WTC11 (cell line): ENCODE data around the gene ADM5. TPM values are rescaled to one million over a fixed set of nuclear protein-coding genes. Genes with fewer than 3 reads are reported as not detected.

Source experiments
- ATAC-seq: fragments of 200-7000 bp; cut with Tn5 transposase; 2 replicates; pipeline ENCODE4 v1.10.0; 2021; ENCODE audit warnings: mild to moderate bottlenecking, moderate library complexity
- CTCF ChIA-PET: fragments of 300-600 bp; sonication (Branson Sonifier 250); formaldehyde crosslinking; loops from one replicate; lab custom pipeline; 2021; ENCODE audit warnings: antibody characterized with exemption; lab: Charles Lee
- POLR2A ChIA-PET: fragments of 350-600 bp; sonication (Branson Sonifier 250); formaldehyde crosslinking; loops from one replicate; lab custom pipeline; 2021; ENCODE audit warnings: antibody characterized with exemption; lab: Charles Lee
- DNase-seq: peaks from one replicate; pipeline ENCODE4 v3.0.0; 2021; ENCODE audit warnings: low spot score
- H3K27ac Mint-ChIP-seq: 2 replicates; pipeline ENCODE4 v1.8.0; 2021; ENCODE audit warnings: mixed read lengths
- H3K27me3 Mint-ChIP-seq: 2 replicates; pipeline ENCODE4 v1.8.0; 2021; ENCODE audit warnings: low read depth, mild to moderate bottlenecking, moderate library complexity, mixed read lengths
- H3K36me3 Mint-ChIP-seq: 2 replicates; pipeline ENCODE4 v1.8.0; 2021; ENCODE audit warnings: mixed read lengths
- H3K4me1 Mint-ChIP-seq: 2 replicates; pipeline ENCODE4 v1.8.0; 2022; ENCODE audit warnings: mixed read lengths
- H3K4me3 Mint-ChIP-seq: 2 replicates; pipeline ENCODE4 v1.8.0; 2021; ENCODE audit warnings: mild to moderate bottlenecking, moderate library complexity, mixed read lengths
- H3K9me3 Mint-ChIP-seq: 2 replicates; pipeline ENCODE4 v1.8.0; 2021; ENCODE audit warnings: mixed read lengths
- FOXP1 ChIP-seq: sonication (generic); formaldehyde crosslinking; IDR thresholded peaks from 2 replicates; pipeline ENCODE4 v1.8.0; 2022; ENCODE audit warnings: missing genetic modification reagents, mild to moderate bottlenecking, moderate library complexity, borderline replicate concordance
- GABPB1 ChIP-seq: sonication (generic); formaldehyde crosslinking; IDR thresholded peaks from 2 replicates; pipeline ENCODE4 v1.8.1; 2023; ENCODE audit warnings: mild to moderate bottlenecking, missing genetic modification reagents
- IRF2 ChIP-seq: sonication (generic); formaldehyde crosslinking; IDR thresholded peaks from 2 replicates; pipeline ENCODE4 v1.8.0; 2022; ENCODE audit warnings: low read depth, missing genetic modification reagents, borderline replicate concordance
- JAZF1 ChIP-seq: fragments of 250-450 bp; sonication (Bioruptor Pico); IDR thresholded peaks from 2 replicates; pipeline ENCODE4 v1.9.0; 2021; ENCODE audit warnings: moderate library complexity, mild to moderate bottlenecking, inconsistent platforms
- NFE2L1 ChIP-seq: sonication (generic); formaldehyde crosslinking; IDR thresholded peaks from 2 replicates; pipeline ENCODE4 v1.8.1; 2023; ENCODE audit warnings: missing genetic modification reagents
- NFYB ChIP-seq: sonication (generic); formaldehyde crosslinking; conservative IDR thresholded peaks from 2 replicates; pipeline ENCODE4 v1.8.0; 2022; ENCODE audit warnings: low read depth, missing genetic modification reagents
- NR1H2 ChIP-seq: sonication (generic); formaldehyde crosslinking; IDR thresholded peaks from 2 replicates; pipeline ENCODE4 v1.9.0; 2021; ENCODE audit warnings: mild to moderate bottlenecking, moderate library complexity, missing genetic modification reagents
- SMAD4 ChIP-seq: sonication (generic); formaldehyde crosslinking; IDR thresholded peaks from 2 replicates; pipeline ENCODE4 v1.8.0; 2022; ENCODE audit warnings: mild to moderate bottlenecking, missing genetic modification reagents
- SP1 ChIP-seq: sonication (generic); formaldehyde crosslinking; conservative IDR thresholded peaks from 2 replicates; pipeline ENCODE4 v1.8.1; 2022; ENCODE audit warnings: missing genetic modification reagents
- ZNF121 ChIP-seq: sonication (generic); formaldehyde crosslinking; IDR thresholded peaks from 2 replicates; pipeline ENCODE4 v1.8.0; 2023; ENCODE audit warnings: missing genetic modification reagents
- ZNF416 ChIP-seq: fragments of 250-450 bp; sonication (Bioruptor Pico); IDR thresholded peaks from 2 replicates; pipeline ENCODE4 v1.9.0; 2021; ENCODE audit warnings: mild to moderate bottlenecking, inconsistent platforms
- total RNA-seq: library from RNA; stranded (reverse); gene quantifications from 3 replicates; pipeline ENCODE4 v1.2.3, GENCODE V29; 2021
- TF ChIP-seq, protein P1 (sequence below): sonication (generic); formaldehyde crosslinking; IDR thresholded peaks from 2 replicates; pipeline ENCODE4 v1.8.0; 2022; ENCODE audit warnings: mild to moderate bottlenecking, missing genetic modification reagents
- TF ChIP-seq, protein P2 (sequence below): fragments of 200-600 bp; IDR thresholded peaks from 2 replicates; pipeline ENCODE4 v1.8.0; 2022; ENCODE audit warnings: antibody characterized with exemption
- TF ChIP-seq, protein P3 (sequence below): sonication (generic); formaldehyde crosslinking; IDR thresholded peaks from 2 replicates; pipeline ENCODE4 v1.8.1; 2022; ENCODE audit warnings: low read depth, mild to moderate bottlenecking, moderate library complexity, missing genetic modification reagents, borderline replicate concordance
- TF ChIP-seq, protein P4 (sequence below): sonication (generic); formaldehyde crosslinking; conservative IDR thresholded peaks from 2 replicates; pipeline ENCODE4 v1.8.1; 2023; ENCODE audit warnings: mild to moderate bottlenecking, low read depth, missing genetic modification reagents, moderate library complexity
- TF ChIP-seq, protein P5 (sequence below): fragments of 250-450 bp; sonication (Bioruptor Pico); IDR thresholded peaks from 2 replicates; pipeline ENCODE4 v1.9.0; 2021; ENCODE audit warnings: mild to moderate bottlenecking
- TF ChIP-seq, protein P6 (sequence below): sonication (generic); formaldehyde crosslinking; IDR thresholded peaks from 2 replicates; pipeline ENCODE4 v1.8.0; 2022; ENCODE audit warnings: mild to moderate bottlenecking, missing genetic modification reagents
- TF ChIP-seq, protein P7 (sequence below): sonication (generic); formaldehyde crosslinking; IDR thresholded peaks from 2 replicates; pipeline ENCODE4 v1.8.1; 2022; ENCODE audit warnings: low read depth, missing genetic modification reagents, borderline replicate concordance
- TF ChIP-seq, protein P8 (sequence below): sonication (generic); formaldehyde crosslinking; IDR thresholded peaks from 2 replicates; pipeline ENCODE4 v1.8.1; 2022; ENCODE audit warnings: mild to moderate bottlenecking, missing genetic modification reagents, moderate library complexity, borderline replicate concordance
- TF ChIP-seq, protein P9 (sequence below): fragments of 250-450 bp; sonication (Bioruptor Pico); IDR thresholded peaks from 2 replicates; pipeline ENCODE4 v1.9.0; 2021; ENCODE audit warnings: mild to moderate bottlenecking

Gene ADM5
- total RNA-seq, 1 experiment from 2014 or later = 6.7 TPM

DNA sequence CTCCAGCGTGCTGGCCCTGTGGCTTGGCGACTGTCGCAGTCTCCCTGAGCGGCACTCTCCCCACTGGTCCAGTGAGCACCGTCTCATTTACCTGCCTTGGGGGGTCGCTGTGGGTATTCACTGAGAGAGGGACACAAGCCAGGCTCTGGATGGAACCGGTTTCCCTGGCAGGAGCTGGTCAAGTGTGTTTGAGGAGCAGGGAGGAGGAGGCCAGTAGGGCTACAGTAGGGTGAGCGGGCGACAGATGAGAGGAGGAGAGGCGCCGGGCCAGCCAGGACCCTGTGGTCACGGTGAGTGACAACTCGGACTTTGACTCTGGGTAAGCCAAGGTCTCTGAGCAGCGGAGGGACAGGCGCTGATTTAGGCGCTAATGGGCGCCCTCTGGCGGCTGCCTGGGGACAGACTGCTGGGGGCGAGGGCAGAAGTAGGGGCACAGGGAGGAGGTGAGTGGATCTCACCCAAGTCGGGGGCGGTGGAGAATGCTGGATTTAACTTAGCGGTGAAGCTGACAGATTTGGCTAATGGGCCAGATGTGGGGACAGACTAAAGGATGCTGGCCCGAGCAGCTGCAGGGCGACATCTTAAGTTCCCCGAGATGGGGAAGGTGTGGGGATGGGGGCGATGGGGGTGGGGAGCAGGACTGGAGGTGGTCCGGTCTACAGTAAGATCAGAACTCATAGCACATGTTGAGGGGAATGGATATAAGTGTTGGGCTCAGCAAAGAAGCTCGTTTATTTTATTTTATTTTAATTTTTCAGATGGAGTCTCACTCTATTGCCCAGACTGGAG is 17.1 kb upstream of the ADM5 start:
- TF ChIP-seq, protein P1, sequence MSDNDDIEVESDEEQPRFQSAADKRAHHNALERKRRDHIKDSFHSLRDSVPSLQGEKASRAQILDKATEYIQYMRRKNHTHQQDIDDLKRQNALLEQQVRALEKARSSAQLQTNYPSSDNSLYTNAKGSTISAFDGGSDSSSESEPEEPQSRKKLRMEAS = peak; percentile 50; the same call in 1 of the 2 replicates
- TF ChIP-seq SMAD4 (CRISPR knock-in tag) (no peak), FOXP1 (CRISPR knock-in tag) (peak; percentile 78), NR1H2 (CRISPR knock-in tag) (no peak), SP1 (CRISPR knock-in tag) (0 out of 2 replicates have a peak, but pooled peaks have one; percentile 43), IRF2 (no peak), GABPB1 (CRISPR knock-in tag) (no peak), NFYB (CRISPR knock-in tag) (no peak), JAZF1 (CRISPR knock-in tag) (no peak), ZNF416 (0 out of 2 replicates have a peak, but pooled peaks have one; percentile 7), ZNF121 (no peak), NFE2L1 (CRISPR knock-in tag) (no peak)
- TF ChIP-seq, protein P2, sequence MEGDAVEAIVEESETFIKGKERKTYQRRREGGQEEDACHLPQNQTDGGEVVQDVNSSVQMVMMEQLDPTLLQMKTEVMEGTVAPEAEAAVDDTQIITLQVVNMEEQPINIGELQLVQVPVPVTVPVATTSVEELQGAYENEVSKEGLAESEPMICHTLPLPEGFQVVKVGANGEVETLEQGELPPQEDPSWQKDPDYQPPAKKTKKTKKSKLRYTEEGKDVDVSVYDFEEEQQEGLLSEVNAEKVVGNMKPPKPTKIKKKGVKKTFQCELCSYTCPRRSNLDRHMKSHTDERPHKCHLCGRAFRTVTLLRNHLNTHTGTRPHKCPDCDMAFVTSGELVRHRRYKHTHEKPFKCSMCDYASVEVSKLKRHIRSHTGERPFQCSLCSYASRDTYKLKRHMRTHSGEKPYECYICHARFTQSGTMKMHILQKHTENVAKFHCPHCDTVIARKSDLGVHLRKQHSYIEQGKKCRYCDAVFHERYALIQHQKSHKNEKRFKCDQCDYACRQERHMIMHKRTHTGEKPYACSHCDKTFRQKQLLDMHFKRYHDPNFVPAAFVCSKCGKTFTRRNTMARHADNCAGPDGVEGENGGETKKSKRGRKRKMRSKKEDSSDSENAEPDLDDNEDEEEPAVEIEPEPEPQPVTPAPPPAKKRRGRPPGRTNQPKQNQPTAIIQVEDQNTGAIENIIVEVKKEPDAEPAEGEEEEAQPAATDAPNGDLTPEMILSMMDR = peak; percentile 92
- TF ChIP-seq, protein P3, sequence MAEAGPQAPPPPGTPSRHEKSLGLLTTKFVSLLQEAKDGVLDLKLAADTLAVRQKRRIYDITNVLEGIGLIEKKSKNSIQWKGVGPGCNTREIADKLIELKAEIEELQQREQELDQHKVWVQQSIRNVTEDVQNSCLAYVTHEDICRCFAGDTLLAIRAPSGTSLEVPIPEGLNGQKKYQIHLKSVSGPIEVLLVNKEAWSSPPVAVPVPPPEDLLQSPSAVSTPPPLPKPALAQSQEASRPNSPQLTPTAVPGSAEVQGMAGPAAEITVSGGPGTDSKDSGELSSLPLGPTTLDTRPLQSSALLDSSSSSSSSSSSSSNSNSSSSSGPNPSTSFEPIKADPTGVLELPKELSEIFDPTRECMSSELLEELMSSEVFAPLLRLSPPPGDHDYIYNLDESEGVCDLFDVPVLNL (CRISPR knock-in tag) = no peak
- TF ChIP-seq, protein P4, sequence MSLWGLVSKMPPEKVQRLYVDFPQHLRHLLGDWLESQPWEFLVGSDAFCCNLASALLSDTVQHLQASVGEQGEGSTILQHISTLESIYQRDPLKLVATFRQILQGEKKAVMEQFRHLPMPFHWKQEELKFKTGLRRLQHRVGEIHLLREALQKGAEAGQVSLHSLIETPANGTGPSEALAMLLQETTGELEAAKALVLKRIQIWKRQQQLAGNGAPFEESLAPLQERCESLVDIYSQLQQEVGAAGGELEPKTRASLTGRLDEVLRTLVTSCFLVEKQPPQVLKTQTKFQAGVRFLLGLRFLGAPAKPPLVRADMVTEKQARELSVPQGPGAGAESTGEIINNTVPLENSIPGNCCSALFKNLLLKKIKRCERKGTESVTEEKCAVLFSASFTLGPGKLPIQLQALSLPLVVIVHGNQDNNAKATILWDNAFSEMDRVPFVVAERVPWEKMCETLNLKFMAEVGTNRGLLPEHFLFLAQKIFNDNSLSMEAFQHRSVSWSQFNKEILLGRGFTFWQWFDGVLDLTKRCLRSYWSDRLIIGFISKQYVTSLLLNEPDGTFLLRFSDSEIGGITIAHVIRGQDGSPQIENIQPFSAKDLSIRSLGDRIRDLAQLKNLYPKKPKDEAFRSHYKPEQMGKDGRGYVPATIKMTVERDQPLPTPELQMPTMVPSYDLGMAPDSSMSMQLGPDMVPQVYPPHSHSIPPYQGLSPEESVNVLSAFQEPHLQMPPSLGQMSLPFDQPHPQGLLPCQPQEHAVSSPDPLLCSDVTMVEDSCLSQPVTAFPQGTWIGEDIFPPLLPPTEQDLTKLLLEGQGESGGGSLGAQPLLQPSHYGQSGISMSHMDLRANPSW (CRISPR knock-in tag) = no peak
- TF ChIP-seq, protein P5, sequence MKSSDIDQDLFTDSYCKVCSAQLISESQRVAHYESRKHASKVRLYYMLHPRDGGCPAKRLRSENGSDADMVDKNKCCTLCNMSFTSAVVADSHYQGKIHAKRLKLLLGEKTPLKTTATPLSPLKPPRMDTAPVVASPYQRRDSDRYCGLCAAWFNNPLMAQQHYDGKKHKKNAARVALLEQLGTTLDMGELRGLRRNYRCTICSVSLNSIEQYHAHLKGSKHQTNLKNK (CRISPR knock-in tag) = no peak
- TF ChIP-seq, protein P6, sequence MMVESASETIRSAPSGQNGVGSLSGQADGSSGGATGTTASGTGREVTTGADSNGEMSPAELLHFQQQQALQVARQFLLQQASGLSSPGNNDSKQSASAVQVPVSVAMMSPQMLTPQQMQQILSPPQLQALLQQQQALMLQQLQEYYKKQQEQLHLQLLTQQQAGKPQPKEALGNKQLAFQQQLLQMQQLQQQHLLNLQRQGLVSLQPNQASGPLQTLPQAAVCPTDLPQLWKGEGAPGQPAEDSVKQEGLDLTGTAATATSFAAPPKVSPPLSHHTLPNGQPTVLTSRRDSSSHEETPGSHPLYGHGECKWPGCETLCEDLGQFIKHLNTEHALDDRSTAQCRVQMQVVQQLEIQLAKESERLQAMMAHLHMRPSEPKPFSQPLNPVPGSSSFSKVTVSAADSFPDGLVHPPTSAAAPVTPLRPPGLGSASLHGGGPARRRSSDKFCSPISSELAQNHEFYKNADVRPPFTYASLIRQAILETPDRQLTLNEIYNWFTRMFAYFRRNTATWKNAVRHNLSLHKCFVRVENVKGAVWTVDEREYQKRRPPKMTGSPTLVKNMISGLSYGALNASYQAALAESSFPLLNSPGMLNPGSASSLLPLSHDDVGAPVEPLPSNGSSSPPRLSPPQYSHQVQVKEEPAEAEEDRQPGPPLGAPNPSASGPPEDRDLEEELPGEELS (CRISPR knock-in tag) = no peak; the same call in 1 of the 2 replicates
- TF ChIP-seq, protein P7, sequence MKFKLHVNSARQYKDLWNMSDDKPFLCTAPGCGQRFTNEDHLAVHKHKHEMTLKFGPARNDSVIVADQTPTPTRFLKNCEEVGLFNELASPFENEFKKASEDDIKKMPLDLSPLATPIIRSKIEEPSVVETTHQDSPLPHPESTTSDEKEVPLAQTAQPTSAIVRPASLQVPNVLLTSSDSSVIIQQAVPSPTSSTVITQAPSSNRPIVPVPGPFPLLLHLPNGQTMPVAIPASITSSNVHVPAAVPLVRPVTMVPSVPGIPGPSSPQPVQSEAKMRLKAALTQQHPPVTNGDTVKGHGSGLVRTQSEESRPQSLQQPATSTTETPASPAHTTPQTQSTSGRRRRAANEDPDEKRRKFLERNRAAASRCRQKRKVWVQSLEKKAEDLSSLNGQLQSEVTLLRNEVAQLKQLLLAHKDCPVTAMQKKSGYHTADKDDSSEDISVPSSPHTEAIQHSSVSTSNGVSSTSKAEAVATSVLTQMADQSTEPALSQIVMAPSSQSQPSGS (CRISPR knock-in tag) = no peak
- TF ChIP-seq, protein P8, sequence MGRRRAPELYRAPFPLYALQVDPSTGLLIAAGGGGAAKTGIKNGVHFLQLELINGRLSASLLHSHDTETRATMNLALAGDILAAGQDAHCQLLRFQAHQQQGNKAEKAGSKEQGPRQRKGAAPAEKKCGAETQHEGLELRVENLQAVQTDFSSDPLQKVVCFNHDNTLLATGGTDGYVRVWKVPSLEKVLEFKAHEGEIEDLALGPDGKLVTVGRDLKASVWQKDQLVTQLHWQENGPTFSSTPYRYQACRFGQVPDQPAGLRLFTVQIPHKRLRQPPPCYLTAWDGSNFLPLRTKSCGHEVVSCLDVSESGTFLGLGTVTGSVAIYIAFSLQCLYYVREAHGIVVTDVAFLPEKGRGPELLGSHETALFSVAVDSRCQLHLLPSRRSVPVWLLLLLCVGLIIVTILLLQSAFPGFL = no peak
- TF ChIP-seq, protein P9, sequence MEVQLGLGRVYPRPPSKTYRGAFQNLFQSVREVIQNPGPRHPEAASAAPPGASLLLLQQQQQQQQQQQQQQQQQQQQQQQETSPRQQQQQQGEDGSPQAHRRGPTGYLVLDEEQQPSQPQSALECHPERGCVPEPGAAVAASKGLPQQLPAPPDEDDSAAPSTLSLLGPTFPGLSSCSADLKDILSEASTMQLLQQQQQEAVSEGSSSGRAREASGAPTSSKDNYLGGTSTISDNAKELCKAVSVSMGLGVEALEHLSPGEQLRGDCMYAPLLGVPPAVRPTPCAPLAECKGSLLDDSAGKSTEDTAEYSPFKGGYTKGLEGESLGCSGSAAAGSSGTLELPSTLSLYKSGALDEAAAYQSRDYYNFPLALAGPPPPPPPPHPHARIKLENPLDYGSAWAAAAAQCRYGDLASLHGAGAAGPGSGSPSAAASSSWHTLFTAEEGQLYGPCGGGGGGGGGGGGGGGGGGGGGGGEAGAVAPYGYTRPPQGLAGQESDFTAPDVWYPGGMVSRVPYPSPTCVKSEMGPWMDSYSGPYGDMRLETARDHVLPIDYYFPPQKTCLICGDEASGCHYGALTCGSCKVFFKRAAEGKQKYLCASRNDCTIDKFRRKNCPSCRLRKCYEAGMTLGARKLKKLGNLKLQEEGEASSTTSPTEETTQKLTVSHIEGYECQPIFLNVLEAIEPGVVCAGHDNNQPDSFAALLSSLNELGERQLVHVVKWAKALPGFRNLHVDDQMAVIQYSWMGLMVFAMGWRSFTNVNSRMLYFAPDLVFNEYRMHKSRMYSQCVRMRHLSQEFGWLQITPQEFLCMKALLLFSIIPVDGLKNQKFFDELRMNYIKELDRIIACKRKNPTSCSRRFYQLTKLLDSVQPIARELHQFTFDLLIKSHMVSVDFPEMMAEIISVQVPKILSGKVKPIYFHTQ (CRISPR knock-in tag) = no peak
- TF ChIP-seq, all 79 proteins: peak for 5
- Mint-ChIP-seq H3K4me1 (peaks cover 9% of the 10 kb centered on the region), H3K27me3 (no peaks in the 10 kb centered on the region), H3K9me3 (no peaks in the 10 kb centered on the region), H3K36me3 (peaks cover 26% of the 10 kb centered on the region), H3K27ac (peak overlapping the region; percentile 96), H3K4me3 (peak overlapping the region; percentile 54)
- ATAC-seq (peak; percentile 20), DNase-seq (peak; percentile 94)
- CTCF ChIA-PET = interaction anchor here (0.6 to 10.7 kb wide), 17 partner anchors 7 to 1521 kb away, joined by 3 to 108 read pairs (median 4); partner anchors contain the start of genes AP2A1, BCL2L12, IRF3 and PRR12
- POLR2A ChIA-PET = interaction anchor here (0.6 kb wide), 1 partner anchor 60 kb away, joined by 6 read pairs; no protein-coding TSS in a partner anchor
